UCSD-AML1 (cell line): Measurements from ENCODE around the gene DNM3.

Experiments
- DNase-seq: peaks from one replicate; lab custom pipeline; 2025; ENCODE audit not compliant: unreplicated experiment; lab: John Stamatoyannopoulos, UW

Gene DNM3

GRCh38 chr1:171969813-171970212 lies 128.5 kb downstream of the DNM3 start:
- no peak for DNase-seq

GRCh38 chr1:171972846-171973245 lies 131.5 kb downstream of the DNM3 start:
- DNase-seq: no peak

GRCh38 chr1:171973421-171973820 lies 132.1 kb downstream of the DNM3 start:
- no peak for DNase-seq

- no peak for DNase-seq
Measured at GRCh38 chr1:171981303-171981702, 140.0 kb downstream of the DNM3 start.

GRCh38 chr1:171983584-171983983 lies 142.3 kb downstream of the DNM3 start:
- no peak for DNase-seq

- DNase-seq: no peak
Measured at GRCh38 chr1:171984262-171984661, 143.0 kb downstream of the DNM3 start.

GRCh38 chr1:171984850-171985485 lies 143.7 kb downstream of the DNM3 start:
- DNase-seq: no peak

- peak; percentile 16 for DNase-seq
Measured at GRCh38 chr1:171985639-171986038, 144.3 kb downstream of the DNM3 start.

- no peak for DNase-seq
Measured at GRCh38 chr1:171988243-171988885, 147.1 kb downstream of the DNM3 start.

- DNase-seq: no peak
Measured at GRCh38 chr1:171990371-171990770, 149.1 kb downstream of the DNM3 start.

GRCh38 chr1:171994293-171994692 lies 153.0 kb downstream of the DNM3 start:
- DNase-seq: no peak

GRCh38 chr1:171995573-171995972 lies 154.3 kb downstream of the DNM3 start:
- no peak for DNase-seq

- no peak for DNase-seq
Measured at GRCh38 chr1:171997936-171998335, 156.6 kb downstream of the DNM3 start.

- no peak for DNase-seq
Measured at GRCh38 chr1:171998711-171999110, 157.4 kb downstream of the DNM3 start.

GRCh38 chr1:171999756-172000155 lies 158.5 kb downstream of the DNM3 start:
- no peak for DNase-seq

GRCh38 chr1:172001288-172001687 lies 160.0 kb downstream of the DNM3 start:
- DNase-seq: no peak

GRCh38 chr1:172002725-172003345 lies 161.5 kb downstream of the DNM3 start:
- no peak for DNase-seq

- peak; percentile 14 for DNase-seq
Measured at GRCh38 chr1:172003766-172004530, 162.7 kb downstream of the DNM3 start.

- no peak for DNase-seq
Measured at GRCh38 chr1:172004671-172005070, 163.4 kb downstream of the DNM3 start.

- DNase-seq: no peak
Measured at GRCh38 chr1:172005856-172006255, 164.6 kb downstream of the DNM3 start.

- DNase-seq: no peak
Measured at GRCh38 chr1:172006660-172007059, 165.4 kb downstream of the DNM3 start.
